Measurements from ENCODE around the gene LKAAEAR1. TPM values are rescaled to one million over a fixed set of nuclear protein-coding genes. Genes with fewer than 3 reads are reported as not detected.

LKAAEAR1 gene
- total and polyA plus RNA-seq, 2 of the 13 experiments (the other 11 are each of a cell fraction or from before 2014, with no cell fraction given): not detected

GRCh38 chr20:64051033-64051452 is 33.2 kb downstream of the LKAAEAR1 start (continued):
- TF ChIP-seq REXO4 (CRISPR knock-in tag; IDR thresholded peaks at IDR 0.05; ENCODE audit: borderline replicate concordance) (0 out of 2 replicates have a peak, but pooled peaks have one; percentile 4), HOXA9 (CRISPR knock-in tag; IDR thresholded peaks at IDR 0.05; ENCODE audit: borderline replicate concordance) (0 out of 2 replicates have a peak, but pooled peaks have one; percentile 54), ZNF296 (CRISPR knock-in tag; conservative IDR thresholded peaks at IDR 0.05) (peak; percentile 0; the same call in 1 of the 2 replicates), CREBL2 (CRISPR knock-in tag; IDR thresholded peaks at IDR 0.05; ENCODE audit: borderline replicate concordance) (peak; percentile 59; the same call in 1 of the 2 replicates), ELF4 (CRISPR knock-in tag; IDR thresholded peaks at IDR 0.05; ENCODE audit: borderline replicate concordance) (no peak), HIC2 (CRISPR knock-in tag; IDR thresholded peaks at IDR 0.05; ENCODE audit: low read depth) (0 out of 2 replicates have a peak, but pooled peaks have one; percentile 10)

- in situ Hi-C loops (cut with HindIII; ENCODE audit: extremely low pct_ligation_motif_present, low pct_unique_long_range_greater_than_20kb): no loop called here
- intact Hi-C loops (cut with micrococcal nuclease; ENCODE audit: unreplicated experiment): loop anchor here (1.0 kb wide), 1 partner anchor 26 kb away; no protein-coding TSS in a partner anchor
- POLR2A ChIA-PET: interaction anchor here (0.6 to 9.4 kb wide), 14 partner anchors 8 to 392 kb away, joined by 3 to 252 read pairs (median 4); partner anchors contain the start of genes C20orf204, OPRL1, PRPF6 and RGS19
- Histone ChIP-seq H4K20me1 (ENCODE audit: insufficient read depth, low read length) (no peaks in the 10 kb centered on the region), H3K4me3 (replicated peaks in 1 of 3; ENCODE audit: insufficient read depth in 1 of 3, low read depth in 2 of 3, low read length in 3 of 3) (peak overlapping the region; percentile 65 to 88 (median 77)), H3K79me2 (ENCODE audit: insufficient read depth, low read length) (peaks cover 4% of the 10 kb centered on the region), H3K9me3 (ENCODE audit: low read length) (no peaks in the 10 kb centered on the region), H3K4me2 (ENCODE audit: low read depth, low read length) (peak overlapping the region; percentile 98), H3K4me1 (ENCODE audit: insufficient read depth, low read length) (peaks cover 69% of the 10 kb centered on the region), H3K36me3 (replicated peaks in 1 of 2; ENCODE audit: control insufficient read depth in 1 of 2, insufficient read depth in 2 of 2, low read length in 2 of 2) (no peaks in the 10 kb centered on the region), H2AFZ (ENCODE audit: low read length) (no peak overlapping the region), H3K9ac (ENCODE audit: insufficient read depth, low read depth, low read length) (peak overlapping the region; percentile 79), H3K27ac (ENCODE audit: extremely low read length, insufficient read depth, low read length) (peak overlapping the region; percentile 68), H3K27me3 (ENCODE audit: control insufficient read depth in 1 of 2, insufficient read depth in 2 of 2, low read length in 2 of 2) (no peaks in the 10 kb centered on the region; a peak in 1 of 5 replicates)
- WGBS (ENCODE audit: low lambda C conversion rate): 10% methylated on average over 20 of the region's 23 CpGs
- no TSS peak for BruUV-seq (replicated peaks)
- CTCF ChIA-PET (ENCODE audit: low intra/inter-chr PET ratio, low total read pairs): no interaction called here
- ATAC-seq (peak; percentile 45), DNase-seq (ENCODE audit: low spot score) (peak; percentile 79), FAIRE-seq (peak; percentile 67)
- TF ChIP-seq MED13 (CRISPR knock-in tag; IDR thresholded peaks at IDR 0.05) (peak; percentile 80), RNF219 (CRISPR knock-in tag; IDR thresholded peaks at IDR 0.05) (no peak), ATAD3A (CRISPR knock-in tag; IDR thresholded peaks at IDR 0.05) (no peak; the same call in 1 of the 2 replicates), GFI1 (CRISPR knock-in tag; IDR thresholded peaks at IDR 0.05; ENCODE audit: borderline replicate concordance) (no peak; the same call in 1 of the 2 replicates), ATF3 (CRISPR knock-in tag; IDR thresholded peaks at IDR 0.05) (peak; percentile 2; the same call in 1 of the 2 replicates), KLF16 (CRISPR knock-in tag; IDR thresholded peaks at IDR 0.05) (no peak; a peak in 2 of 4 replicates), WIZ (CRISPR knock-in tag; IDR thresholded peaks at IDR 0.05) (no peak), ZNF660 (CRISPR knock-in tag; IDR thresholded peaks at IDR 0.05; ENCODE audit: borderline replicate concordance, low read depth) (no peak)
These were observed 33.8 kb downstream of the LKAAEAR1 start for GRCh38 chr20:64050261-64051032.

Measured in HepG2 (cell line).